Osteocyte (in vitro differentiated cells): Measurements from ENCODE around the gene COL19A1. TPM values are rescaled to one million over a fixed set of nuclear protein-coding genes. Genes with fewer than 3 reads are reported as not detected.

ENCODE experiments used
- DNase-seq: peaks from one replicate; pipeline ENCODE4 v3.0.0; 2021; ENCODE audit warnings: mixed read lengths; ENCODE audit not compliant: unreplicated experiment; ENCODE audit errors: extremely low spot score
- H3K27ac Mint-ChIP-seq: one replicate; pipeline ENCODE4 v1.8.0; 2021; ENCODE audit warnings: mild to moderate bottlenecking, mixed read lengths; ENCODE audit not compliant: unreplicated experiment
- H3K27me3 Mint-ChIP-seq: one replicate; pipeline ENCODE4 v1.8.0; 2021; ENCODE audit warnings: mixed read lengths; ENCODE audit not compliant: unreplicated experiment
- H3K36me3 Mint-ChIP-seq: one replicate; pipeline ENCODE4 v1.8.0; 2021; ENCODE audit warnings: mixed read lengths; ENCODE audit not compliant: unreplicated experiment
- H3K4me1 Mint-ChIP-seq: one replicate; pipeline ENCODE4 v1.8.0; 2021; ENCODE audit warnings: mixed read lengths; ENCODE audit not compliant: unreplicated experiment
- H3K4me3 Mint-ChIP-seq: one replicate; pipeline ENCODE4 v1.8.0; 2021; ENCODE audit warnings: mild to moderate bottlenecking, moderate library complexity, mixed read lengths; ENCODE audit not compliant: unreplicated experiment
- H3K9me3 Mint-ChIP-seq: one replicate; pipeline ENCODE4 v1.8.0; 2021; ENCODE audit warnings: mixed read lengths; ENCODE audit not compliant: unreplicated experiment
- CTCF ChIP-seq: fragments of 200-600 bp; sonication (generic); IDR thresholded peaks from 2 replicates; pipeline ENCODE4 v1.5.0; 2021; ENCODE audit warnings: antibody characterized with exemption, mild to moderate bottlenecking, moderate library complexity
- total RNA-seq: library from RNA; stranded (reverse); gene quantifications from 2 replicates; pipeline ENCODE4 v1.2.1, GENCODE V29; 2021

Gene COL19A1
- total RNA-seq, 1 donor from 2014 or later = not detected

DNA sequence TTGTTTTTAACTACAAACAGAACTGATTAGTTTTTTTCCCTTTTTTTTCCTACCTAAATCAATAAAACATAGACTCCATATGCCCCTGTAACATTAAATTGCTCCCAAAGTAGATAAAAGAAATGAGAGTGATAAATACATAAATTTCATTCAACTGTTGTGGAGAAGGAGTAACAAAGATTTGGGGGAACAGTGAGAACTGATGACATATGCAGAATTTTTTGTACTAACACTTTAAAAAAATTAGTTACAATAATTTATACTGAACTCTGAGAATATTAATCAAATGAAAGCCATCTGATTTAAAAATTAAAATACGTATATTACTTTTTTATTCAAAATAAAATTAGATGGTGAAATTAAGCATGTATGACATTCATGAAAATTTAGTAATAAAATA is 195.7 kb downstream of the COL19A1 start:
- no peaks in the 10 kb centered on the region for H3K9me3 Mint-ChIP-seq
- H3K36me3 Mint-ChIP-seq = no peaks in the 10 kb centered on the region
- peaks cover 5% of the 10 kb centered on the region for H3K4me1 Mint-ChIP-seq
- no peak for DNase-seq
- H3K27ac Mint-ChIP-seq = no peak overlapping the region
- peaks cover 9% of the 10 kb centered on the region for H3K27me3 Mint-ChIP-seq
- H3K4me3 Mint-ChIP-seq = no peak overlapping the region
- no peak for TF ChIP-seq CTCF

DNA sequence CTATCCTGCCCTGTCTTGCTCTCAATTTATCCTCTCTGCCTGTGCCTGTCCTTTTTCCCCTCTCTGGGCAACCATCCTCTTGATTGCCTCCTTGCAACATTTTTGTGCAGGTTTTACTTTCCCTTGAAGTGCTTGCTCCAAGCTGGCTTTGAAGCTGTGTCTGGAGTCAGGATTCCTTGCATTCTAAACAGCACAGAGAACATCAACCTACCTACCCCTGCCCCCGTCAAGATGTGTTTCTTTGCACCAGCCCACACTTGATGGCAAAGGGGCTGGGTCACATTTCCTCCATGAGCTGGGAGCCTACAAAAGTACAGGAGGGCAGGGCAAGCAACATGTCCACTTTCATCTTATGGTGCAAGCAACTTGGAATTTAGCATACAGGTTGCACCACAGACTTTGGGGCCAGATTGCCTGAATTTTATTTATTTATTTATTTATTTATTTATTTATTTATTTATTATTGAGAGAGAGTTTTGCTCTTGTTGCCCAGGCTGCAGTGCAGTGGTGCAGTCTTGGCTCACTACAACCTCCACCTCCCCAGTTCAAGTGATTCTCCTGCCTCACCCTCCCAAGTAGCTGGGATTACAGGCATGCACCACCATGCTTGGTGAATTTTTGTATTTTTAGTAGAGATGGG is 206.3 kb downstream of the COL19A1 start:
- Mint-ChIP-seq H3K36me3 (no peaks in the 10 kb centered on the region), H3K4me1 (no peaks in the 10 kb centered on the region), H3K27me3 (peaks cover 19% of the 10 kb centered on the region), H3K27ac (no peak overlapping the region), H3K9me3 (no peaks in the 10 kb centered on the region), H3K4me3 (no peak overlapping the region)
- DNase-seq = no peak
- no peak for TF ChIP-seq CTCF

DNA sequence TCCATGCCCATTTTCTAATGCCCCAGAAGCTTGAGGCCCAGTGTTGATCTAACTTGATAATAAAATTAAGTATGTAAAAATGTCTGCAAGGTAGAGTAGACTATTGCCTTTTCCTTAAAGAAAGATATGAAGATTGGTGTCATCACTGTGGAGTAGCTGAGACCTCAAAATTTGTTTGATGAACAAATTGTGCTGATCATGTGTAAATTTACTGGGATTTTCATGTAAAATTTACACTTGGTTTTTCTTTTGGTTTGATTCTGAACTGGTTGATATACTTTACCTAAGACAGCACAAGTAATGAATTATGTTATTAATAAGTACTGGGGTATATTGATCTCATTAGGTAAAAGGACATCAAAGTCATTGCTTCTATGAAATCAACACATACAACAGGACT is 207.3 kb downstream of the COL19A1 start:
- no peak for DNase-seq
- Mint-ChIP-seq H3K27me3 (peaks cover 21% of the 10 kb centered on the region), H3K36me3 (no peaks in the 10 kb centered on the region), H3K27ac (no peak overlapping the region), H3K4me1 (no peaks in the 10 kb centered on the region), H3K4me3 (no peak overlapping the region), H3K9me3 (no peaks in the 10 kb centered on the region)
- no peak for TF ChIP-seq CTCF

DNA sequence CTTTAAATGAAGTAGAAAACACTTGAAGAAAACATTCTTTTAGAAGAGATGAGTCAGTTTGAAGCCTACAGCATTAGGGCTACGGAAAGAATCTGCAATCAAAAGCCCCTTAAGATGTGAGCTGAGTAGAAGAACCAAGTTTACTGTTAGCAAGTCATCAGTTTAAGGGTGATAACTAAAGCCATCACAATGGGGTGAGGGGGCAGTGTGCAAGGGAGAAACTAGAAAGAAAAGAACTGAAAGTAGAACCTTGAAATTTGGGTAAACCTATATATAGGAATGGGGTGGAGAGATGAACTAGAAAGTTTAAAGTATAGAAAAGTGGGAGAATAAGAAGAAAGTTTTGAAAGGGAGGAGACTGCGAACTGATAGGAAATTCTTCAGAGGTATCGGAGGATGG is 212.9 kb downstream of the COL19A1 start:
- peaks cover 24% of the 10 kb centered on the region for H3K27me3 Mint-ChIP-seq
- H3K9me3 Mint-ChIP-seq = no peaks in the 10 kb centered on the region
- no peak for DNase-seq
- H3K4me3 Mint-ChIP-seq = no peak overlapping the region
- H3K4me1 Mint-ChIP-seq = no peaks in the 10 kb centered on the region
- TF ChIP-seq CTCF = no peak
- H3K27ac Mint-ChIP-seq = no peak overlapping the region
- no peaks in the 10 kb centered on the region for H3K36me3 Mint-ChIP-seq

GRCh38 chr6:70080443-70081070 is 214.2 kb downstream of the COL19A1 start:
- H3K27ac Mint-ChIP-seq = no peak overlapping the region

More at GRCh38 chr6:70080443-70081070, 214.2 kb downstream of the COL19A1 start:
- TF ChIP-seq CTCF = no peak
- Mint-ChIP-seq H3K4me1 (no peaks in the 10 kb centered on the region), H3K9me3 (no peaks in the 10 kb centered on the region), H3K36me3 (no peaks in the 10 kb centered on the region), H3K4me3 (no peak overlapping the region), H3K27me3 (peaks cover 19% of the 10 kb centered on the region)
- no peak for DNase-seq
